WI38 (cell line): ENCODE data around the gene C3orf20.

Source experiments
- H3K4me3 ChIP-seq: 2 replicates; pipeline ENCODE4 v1.5.1; 2011; ENCODE audit warnings: low read depth, mild to moderate bottlenecking, control low read depth, low read length
- TF ChIP-seq, protein P1 (sequence below): IDR thresholded peaks from 2 replicates; pipeline ENCODE4 v1.5.1; 2012; ENCODE audit warnings: low read depth, mild to moderate bottlenecking, control low read depth, low read length

Gene C3orf20

DNA sequence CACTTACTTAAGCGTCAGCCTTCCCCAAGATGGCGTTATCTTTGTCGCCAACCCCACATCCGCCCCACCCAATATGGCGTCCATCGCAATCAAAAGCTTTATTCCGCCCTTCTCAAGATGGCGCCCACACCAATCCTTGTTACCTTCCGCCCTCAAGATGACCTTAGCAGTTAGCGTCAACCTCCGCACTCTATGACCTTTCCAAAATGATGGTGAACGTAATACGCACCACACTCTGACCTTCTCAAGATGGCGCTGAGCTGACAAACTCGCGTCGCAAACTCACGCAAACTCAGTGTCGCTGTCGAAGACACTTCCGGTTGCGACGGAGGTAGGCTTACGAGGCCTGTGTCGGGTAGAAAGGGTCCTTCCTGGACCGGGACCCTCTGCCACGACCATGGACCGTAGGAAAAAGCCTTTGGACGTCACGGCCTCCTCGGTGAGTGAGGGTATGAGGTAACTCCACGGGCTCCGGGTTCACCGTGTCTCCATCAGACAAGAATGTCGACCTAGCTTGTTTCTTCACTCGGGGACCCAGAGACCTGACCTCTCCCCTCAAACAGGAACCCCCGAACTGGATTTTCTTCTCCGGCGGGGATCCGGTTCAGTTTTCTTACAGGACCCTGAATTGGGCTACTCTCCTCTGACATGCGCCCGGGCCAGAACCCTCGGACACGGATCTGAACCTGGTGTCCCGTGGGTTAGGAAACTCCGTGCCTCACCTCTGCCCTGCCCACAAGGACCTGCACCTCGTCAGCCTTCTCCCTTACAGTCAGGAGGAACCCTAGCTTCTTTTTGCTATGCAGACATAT, 23.3 kb upstream of the C3orf20 start, which contains the start of gene CCDC174:
TSS of gene CCDC174 (plus strand) at position 323 of the 812 bp plus-strand sequence. CDS start at position 398, 75 bp downstream.
- TF ChIP-seq, protein P1, sequence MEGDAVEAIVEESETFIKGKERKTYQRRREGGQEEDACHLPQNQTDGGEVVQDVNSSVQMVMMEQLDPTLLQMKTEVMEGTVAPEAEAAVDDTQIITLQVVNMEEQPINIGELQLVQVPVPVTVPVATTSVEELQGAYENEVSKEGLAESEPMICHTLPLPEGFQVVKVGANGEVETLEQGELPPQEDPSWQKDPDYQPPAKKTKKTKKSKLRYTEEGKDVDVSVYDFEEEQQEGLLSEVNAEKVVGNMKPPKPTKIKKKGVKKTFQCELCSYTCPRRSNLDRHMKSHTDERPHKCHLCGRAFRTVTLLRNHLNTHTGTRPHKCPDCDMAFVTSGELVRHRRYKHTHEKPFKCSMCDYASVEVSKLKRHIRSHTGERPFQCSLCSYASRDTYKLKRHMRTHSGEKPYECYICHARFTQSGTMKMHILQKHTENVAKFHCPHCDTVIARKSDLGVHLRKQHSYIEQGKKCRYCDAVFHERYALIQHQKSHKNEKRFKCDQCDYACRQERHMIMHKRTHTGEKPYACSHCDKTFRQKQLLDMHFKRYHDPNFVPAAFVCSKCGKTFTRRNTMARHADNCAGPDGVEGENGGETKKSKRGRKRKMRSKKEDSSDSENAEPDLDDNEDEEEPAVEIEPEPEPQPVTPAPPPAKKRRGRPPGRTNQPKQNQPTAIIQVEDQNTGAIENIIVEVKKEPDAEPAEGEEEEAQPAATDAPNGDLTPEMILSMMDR: no peak
- peak within 1 kb of the TSS; percentile 88 for H3K4me3 ChIP-seq

DNA sequence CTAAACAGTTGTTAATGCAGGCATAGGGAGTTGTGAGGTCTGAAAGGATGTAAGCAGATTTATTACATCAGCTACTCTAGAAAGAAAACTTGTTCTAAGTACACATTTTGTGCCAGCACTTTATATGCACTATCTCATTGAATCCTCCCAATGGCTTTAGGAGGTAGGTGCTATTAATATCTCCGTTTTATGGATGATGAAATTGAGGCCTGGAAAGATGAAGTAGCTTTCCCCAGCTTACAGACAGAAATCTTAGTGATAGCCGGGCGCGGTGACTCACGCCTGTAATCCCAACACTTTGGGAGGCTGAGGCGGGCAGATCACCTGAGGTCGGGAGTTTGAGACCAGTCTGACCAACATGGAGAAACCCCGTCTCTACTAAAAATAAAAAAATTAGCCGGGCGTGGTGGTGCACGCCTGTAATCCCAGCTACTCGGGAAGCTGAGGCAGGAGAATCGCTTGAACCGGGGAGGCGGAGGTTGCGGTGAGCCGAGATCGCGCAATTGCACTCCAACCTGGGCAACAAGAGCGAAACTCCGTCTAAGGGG, 22.5 kb upstream of the C3orf20 start:
- peak overlapping the region; percentile 88 for H3K4me3 ChIP-seq

DNA sequence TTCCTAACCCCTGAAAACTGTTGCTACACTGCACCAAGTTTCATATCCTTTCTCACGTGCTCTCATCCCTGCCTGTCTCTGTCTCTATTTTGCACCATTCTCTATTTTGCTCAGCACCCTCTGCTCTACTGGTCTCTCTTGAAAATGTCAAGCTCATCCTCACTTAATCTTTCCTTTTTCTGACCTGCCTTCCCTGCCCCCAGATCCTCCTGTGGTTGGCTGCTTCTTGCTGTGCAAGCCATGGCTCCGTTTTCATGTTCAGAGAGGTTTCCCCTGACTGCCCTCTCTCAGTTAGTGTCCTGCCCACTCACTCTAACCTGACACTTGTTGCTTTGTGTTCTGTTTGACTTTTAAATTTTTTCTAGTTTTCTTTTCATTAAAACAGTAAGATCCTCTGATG, 17.4 kb upstream of the C3orf20 start:
- H3K4me3 ChIP-seq: no peak overlapping the region
- TF ChIP-seq, protein P1: no peak

DNA sequence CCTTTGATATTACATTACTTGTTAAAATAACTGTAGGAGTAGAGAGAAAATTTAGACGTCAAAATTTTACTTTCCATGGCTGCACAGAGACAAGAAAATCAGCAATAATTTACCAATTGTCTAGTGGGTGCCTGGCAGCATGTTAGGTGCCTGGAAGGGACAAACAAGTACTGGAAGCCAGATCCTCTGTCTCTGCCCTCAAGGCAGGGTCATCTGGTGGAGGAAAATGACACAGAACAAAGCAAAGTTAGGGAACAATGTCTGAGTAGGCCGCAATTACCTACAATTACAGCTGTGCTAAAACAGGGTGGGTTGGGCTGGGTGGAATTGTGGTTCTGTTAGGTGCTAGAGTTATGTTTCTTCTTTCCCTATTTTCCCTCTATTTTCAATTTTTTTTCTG, 16.0 kb upstream of the C3orf20 start:
- H3K4me3 ChIP-seq: no peak overlapping the region
- TF ChIP-seq, protein P1: no peak

DNA sequence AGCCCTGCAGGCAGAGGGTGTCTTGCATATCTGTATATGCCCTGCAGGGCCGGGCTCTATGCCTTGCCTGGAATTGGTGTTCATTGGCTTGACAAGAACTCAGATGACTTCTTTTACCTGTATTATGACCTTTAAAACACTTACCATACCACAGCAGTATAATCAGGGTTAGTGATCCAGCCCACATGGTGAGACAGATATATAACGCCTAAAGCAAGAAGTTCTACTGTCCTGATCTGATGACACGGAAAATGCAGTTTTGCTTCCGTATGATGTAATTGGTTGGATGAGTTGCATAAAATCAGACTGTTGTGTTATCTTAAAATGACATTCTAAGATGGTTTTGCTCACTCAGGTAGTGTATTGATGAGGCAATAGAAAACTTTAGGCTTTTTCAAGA, 14.0 kb upstream of the C3orf20 start:
- H3K4me3 ChIP-seq: no peak overlapping the region
- TF ChIP-seq, protein P1: no peak

DNA sequence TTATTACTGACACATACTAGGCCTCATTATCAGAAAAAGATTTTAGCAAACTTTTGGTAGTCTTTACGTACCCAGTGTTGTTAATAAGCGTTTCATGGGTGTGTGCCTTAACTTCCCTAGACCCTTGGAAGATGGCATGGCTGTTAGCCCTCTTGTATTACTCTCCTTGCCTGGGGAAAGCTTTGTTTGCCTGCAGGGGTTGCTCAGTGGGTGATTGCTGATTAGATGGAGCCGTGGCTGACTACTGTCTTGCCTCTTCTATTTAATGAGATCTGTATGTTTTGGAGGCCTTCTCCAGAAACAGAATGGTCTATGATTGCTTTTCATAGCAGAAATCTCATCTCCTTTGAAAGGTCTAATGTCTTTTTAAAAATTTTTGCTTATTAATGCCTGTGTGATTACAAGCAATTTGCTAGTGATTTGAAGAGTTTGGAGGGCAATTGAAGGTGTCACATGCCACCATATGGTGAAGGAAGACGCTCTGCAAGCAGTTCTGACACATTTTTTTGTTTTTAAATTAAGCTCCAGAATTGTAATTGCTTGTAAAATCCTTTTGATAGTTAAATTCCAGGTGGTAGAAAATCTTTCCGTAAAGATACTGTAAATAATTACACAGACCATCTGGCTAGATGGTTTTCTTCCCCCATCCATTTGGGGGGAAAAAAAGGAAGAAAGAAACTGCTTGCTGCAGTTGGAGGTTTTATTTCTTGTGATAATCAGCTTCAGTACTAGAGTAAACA, 11.4 kb upstream of the C3orf20 start:
- TF ChIP-seq, protein P1: no peak
- no peak overlapping the region for H3K4me3 ChIP-seq

DNA sequence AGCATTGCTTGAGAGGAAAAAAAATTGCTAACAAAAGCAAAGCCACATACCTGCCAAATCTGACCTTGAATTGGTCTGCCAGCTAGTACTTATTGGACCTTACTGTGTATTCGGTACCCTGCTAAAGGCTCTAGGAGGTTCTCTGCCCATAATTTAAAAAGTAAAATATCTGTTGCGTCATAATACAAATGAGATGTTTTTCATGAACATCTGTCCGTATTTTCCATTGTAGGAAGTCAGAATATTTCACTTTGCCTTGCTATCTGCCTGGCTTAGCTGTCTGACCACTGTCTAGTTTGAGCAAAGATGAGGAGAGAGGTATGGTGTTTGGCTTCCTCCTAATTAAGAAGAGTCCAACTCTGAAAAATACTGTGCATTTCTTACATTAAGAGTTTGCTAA, 10.8 kb upstream of the C3orf20 start:
- H3K4me3 ChIP-seq: no peak overlapping the region
- TF ChIP-seq, protein P1: no peak
